MM.1S (cell line): Measurements from ENCODE around the gene UCHL5.

Experiments used
- CTCF ChIP-seq: fragments of 300-600 bp; sonication (generic); IDR thresholded peaks from 2 replicates; pipeline ENCODE4 v1.5.1; 2016; ENCODE audit warnings: antibody characterized with exemption, low read length, mixed read lengths
- EZH2phosphoT487 ChIP-seq: fragments of 300-600 bp; sonication (generic); IDR thresholded peaks from 2 replicates; pipeline ENCODE4 v1.6.1; 2018; ENCODE audit warnings: antibody characterized with exemption, low read length

- TF ChIP-seq CTCF (no peak), EZH2phosphoT487 (no peak)
Measured at GRCh38 chr1:193068013-193068412, 8.9 kb upstream of the UCHL5 start.
